Gastrocnemius medialis (tissue), 4 donors: ENCODE data around the gene CCDC106. TPM values are rescaled to one million over a fixed set of nuclear protein-coding genes. Genes with fewer than 3 reads are reported as not detected.

Source experiments
- ATAC-seq, 2 donors: fragments of 150-250 bp; one replicate each; pipeline ENCODE4 v1.9.1; 2016
- DNase-seq, 2 donors: peaks; one replicate each; pipeline ENCODE4 v3.0.0-alpha.2; 2019
- H3K27ac ChIP-seq, 4 donors: fragments of 200-600 bp; sonication (generic); 1 replicate in 1 of 4; 2 replicates in 3 of 4; pipeline ENCODE4 v1.5.1; 2016 to 2018; ENCODE audit warnings: mild to moderate bottlenecking in 2 of 4, moderate library complexity in 1 of 4
- H3K27me3 ChIP-seq, 3 donors: fragments of 200-600 bp; sonication (generic) in 2 of 3; 1 replicate in 1 of 3; 2 replicates in 2 of 3; pipeline versions ENCODE4 v1.5.1 to v1.6.0; 2016 to 2019; ENCODE audit warnings: mild to moderate bottlenecking in 1 of 3, moderate library complexity in 1 of 3
- H3K36me3 ChIP-seq, 2 donors: fragments of 200-600 bp; sonication (generic) in 1 of 2; one replicate each; pipeline ENCODE4 v1.5.1; 2017 to 2018
- H3K4me1 ChIP-seq, 2 donors: fragments of 200-600 bp; sonication (generic) in 1 of 2; one replicate each; pipeline ENCODE4 v1.5.1; 2016 to 2017; ENCODE audit warnings: mild to moderate bottlenecking in 2 of 2
- H3K4me3 ChIP-seq, 4 donors: fragments of 200-600 bp; sonication (generic) in 3 of 4; 1 replicate in 1 of 4; 2 replicates in 3 of 4; pipeline ENCODE4 v1.5.1; 2016 to 2019; ENCODE audit warnings: mild to moderate bottlenecking in 2 of 4
- H3K9me3 ChIP-seq, 3 donors: fragments of 200-600 bp; sonication (generic) in 2 of 3; 1 replicate in 1 of 3; 2 replicates in 2 of 3; pipeline ENCODE4 v1.5.1; 2016 to 2019
- CTCF ChIP-seq, 5 experiments: fragments of 450-650 bp in 3 of 5; fragments of 200-600 bp in 2 of 5; sonication (generic) in 2 of 5; IDR thresholded peaks in 4 of 5; conservative IDR thresholded peaks in 1 of 5; 1 replicate in 4 of 5; 2 replicates in 1 of 5; pipeline ENCODE4 v1.5.1; 2016 to 2019; ENCODE audit warnings: antibody characterized with exemption in 5 of 5, mild to moderate bottlenecking in 3 of 5, moderate library complexity in 3 of 5
- POLR2A ChIP-seq, 2 donors: fragments of 450-650 bp; IDR thresholded peaks; one replicate each; pipeline ENCODE4 v1.6.1; 2017; ENCODE audit warnings: antibody characterized with exemption in 2 of 2, mild to moderate bottlenecking in 2 of 2, moderate library complexity in 2 of 2
- in situ Hi-C, 4 donors: fragments of 200-750 bp; cut with MboI; loops; one replicate each; pipeline versions ENCODE4 v1.15.0 to v1.8.0; 2017; ENCODE audit warnings: low sequenced_read_pairs in 4 of 4
- intact Hi-C: fragments of 100-400 bp; cut with DNase I; formaldehyde crosslinking; loops from one replicate; pipeline ENCODE4 v1.15.1; 2023; ENCODE audit warnings: low total_unique reads
- total RNA-seq, 4 donors: library from RNA; depleted of rRNA; stranded (reverse); fragments of >200 nt; gene quantifications; one replicate each; pipeline versions ENCODE4 v1.1.0 to v1.2.3, GENCODE V29; 2016

Gene CCDC106
- total RNA-seq, 4 donors from 2014 or later: 6.3 to 21.2 (median 12.6) TPM

DNA sequence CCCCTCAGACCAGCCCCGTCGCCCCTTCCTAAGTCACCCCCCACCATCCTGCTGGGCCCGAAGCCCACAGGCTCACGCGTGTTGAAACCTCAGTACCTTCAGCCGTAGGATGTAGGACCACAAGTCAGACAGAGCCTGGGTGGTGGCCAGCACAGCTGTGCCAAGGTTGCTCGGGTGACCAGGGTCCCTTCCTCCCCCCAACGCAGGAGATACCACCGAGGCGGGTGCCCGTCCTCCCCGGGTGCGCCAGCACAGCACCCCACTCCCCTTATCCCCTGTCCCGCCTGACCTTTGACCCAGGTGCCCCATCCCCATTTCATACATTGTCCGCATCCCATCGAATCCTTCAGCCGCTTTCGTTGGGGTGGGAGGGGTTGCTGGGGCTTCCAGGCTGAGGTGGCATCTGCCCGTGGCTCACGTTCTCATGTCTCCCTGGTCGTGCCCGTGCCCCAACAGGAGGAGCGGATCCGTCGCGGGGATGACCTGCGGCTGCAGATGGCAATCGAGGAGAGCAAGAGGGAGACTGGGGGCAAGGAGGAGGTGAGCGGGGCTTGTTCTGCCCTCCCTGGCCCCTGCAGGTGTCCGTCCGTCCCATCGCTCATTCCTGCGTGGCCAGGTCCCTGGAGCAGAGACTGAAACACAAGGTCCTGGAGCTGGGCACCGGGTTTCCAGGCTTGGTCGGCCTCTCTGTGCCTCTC lies 41.5 kb downstream of the CCDC106 start:
- no peaks in the 10 kb centered on the region for H3K4me1 ChIP-seq
- H3K4me3 ChIP-seq: no peak overlapping the region
- no peaks in the 10 kb centered on the region for H3K9me3 ChIP-seq
- peaks cover 3 to 78% of the 10 kb centered on the region in 2 donors for H3K36me3 ChIP-seq
- intact Hi-C loops: no loop called here
- no peak for ATAC-seq
- H3K27ac ChIP-seq: no peak overlapping the region
- DNase-seq: no peak
- in situ Hi-C loops: no loop called here
- no peaks in the 10 kb centered on the region for H3K27me3 ChIP-seq
- TF ChIP-seq POLR2A (IDR thresholded peaks at IDR 0.05) (no peak), CTCF (IDR thresholded peaks at IDR 0.05 in 4 of 5, conservative IDR thresholded peaks at IDR 0.05 in 1 of 5) (no peak)

DNA sequence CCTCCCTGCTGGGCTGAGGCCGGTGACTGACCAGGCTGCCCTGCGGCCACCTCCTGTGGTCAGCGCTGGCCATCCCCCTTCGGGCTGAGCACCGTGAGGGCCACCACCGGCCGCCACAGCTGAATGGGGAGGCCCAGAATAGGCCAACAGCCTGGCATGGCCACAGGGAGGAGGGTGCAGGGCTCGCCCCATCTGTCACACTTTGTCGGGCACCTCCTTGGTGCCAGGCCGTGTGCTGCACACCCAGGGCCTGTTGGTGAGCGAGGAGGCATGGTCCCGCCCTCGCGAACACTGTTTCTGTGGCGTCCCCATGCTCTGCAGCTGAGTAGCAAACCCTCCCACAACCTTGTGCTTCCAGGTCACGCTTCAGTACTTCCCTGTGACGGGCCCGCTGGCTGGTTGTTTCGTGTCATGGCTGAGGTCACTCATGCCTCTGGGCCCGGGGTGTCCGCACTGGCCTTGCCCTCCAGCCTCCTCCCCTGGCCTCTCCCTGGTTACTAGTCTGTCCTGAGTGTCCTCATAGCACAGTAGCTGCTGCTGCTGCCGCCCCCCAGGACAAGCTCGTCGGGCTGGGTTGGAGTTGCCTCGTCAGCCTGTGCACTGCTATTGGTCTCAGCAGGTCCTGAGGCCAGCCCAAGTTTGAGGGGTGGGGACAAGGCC lies 42.2 kb downstream of the CCDC106 start:
- Histone ChIP-seq H3K4me1 (no peaks in the 10 kb centered on the region), H3K36me3 (peaks cover 3 to 81% of the 10 kb centered on the region in 2 donors), H3K9me3 (no peaks in the 10 kb centered on the region), H3K4me3 (no peak overlapping the region), H3K27me3 (no peaks in the 10 kb centered on the region), H3K27ac (no peak overlapping the region)
- no peak for DNase-seq
- ATAC-seq: no peak
- in situ Hi-C loops: no loop called here
- TF ChIP-seq CTCF (IDR thresholded peaks at IDR 0.05 in 4 of 5, conservative IDR thresholded peaks at IDR 0.05 in 1 of 5): no peak
- no peak for TF ChIP-seq POLR2A (IDR thresholded peaks at IDR 0.05)
- intact Hi-C loops: no loop called here

DNA sequence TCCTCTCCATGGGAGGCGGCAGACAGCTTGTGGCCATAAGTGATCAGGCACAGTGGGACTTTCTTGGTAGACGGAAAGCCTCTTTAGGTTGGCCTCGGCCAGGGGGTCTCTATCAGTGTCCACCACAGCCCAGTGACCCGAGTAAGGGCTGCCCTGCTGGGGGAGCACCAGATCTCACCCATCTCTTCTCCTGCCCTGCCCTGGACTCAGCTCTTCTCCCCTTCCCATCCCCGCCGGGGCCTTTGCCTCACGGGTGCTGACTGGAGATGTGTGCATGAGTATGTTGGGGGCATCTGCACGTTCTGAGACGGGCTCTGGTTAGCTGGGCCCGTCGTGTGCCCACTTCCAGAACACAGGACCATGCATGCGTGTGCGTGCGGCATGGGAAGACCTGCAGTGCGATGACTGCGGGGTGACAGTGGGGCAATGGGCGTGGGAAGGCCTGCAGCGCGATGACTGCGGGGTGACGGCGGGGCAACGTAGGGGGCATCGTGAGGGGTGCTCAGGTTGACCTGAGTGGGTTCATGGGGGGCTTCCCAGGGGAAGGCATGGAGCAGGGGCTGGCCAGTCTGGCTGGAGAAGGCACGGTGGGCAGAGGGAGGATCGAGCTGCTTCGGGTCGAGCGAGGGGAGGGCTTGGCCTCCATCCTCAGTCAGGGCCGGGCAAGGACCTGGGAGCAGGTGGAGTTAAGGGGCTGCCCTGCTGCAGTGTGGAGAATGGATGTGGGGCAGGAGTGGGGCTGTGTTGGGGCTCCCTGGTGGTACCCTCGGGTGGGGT lies 42.9 kb downstream of the CCDC106 start:
- Histone ChIP-seq H3K36me3 (peaks cover 3 to 81% of the 10 kb centered on the region in 2 donors), H3K4me1 (no peaks in the 10 kb centered on the region), H3K4me3 (no peak overlapping the region), H3K27me3 (no peaks in the 10 kb centered on the region), H3K27ac (no peak overlapping the region), H3K9me3 (no peaks in the 10 kb centered on the region)
- ATAC-seq (no peak), DNase-seq (no peak)
- in situ Hi-C loops: no loop called here
- TF ChIP-seq POLR2A (IDR thresholded peaks at IDR 0.05) (no peak), CTCF (IDR thresholded peaks at IDR 0.05 in 4 of 5, conservative IDR thresholded peaks at IDR 0.05 in 1 of 5) (no peak)
- intact Hi-C loops: no loop called here

DNA sequence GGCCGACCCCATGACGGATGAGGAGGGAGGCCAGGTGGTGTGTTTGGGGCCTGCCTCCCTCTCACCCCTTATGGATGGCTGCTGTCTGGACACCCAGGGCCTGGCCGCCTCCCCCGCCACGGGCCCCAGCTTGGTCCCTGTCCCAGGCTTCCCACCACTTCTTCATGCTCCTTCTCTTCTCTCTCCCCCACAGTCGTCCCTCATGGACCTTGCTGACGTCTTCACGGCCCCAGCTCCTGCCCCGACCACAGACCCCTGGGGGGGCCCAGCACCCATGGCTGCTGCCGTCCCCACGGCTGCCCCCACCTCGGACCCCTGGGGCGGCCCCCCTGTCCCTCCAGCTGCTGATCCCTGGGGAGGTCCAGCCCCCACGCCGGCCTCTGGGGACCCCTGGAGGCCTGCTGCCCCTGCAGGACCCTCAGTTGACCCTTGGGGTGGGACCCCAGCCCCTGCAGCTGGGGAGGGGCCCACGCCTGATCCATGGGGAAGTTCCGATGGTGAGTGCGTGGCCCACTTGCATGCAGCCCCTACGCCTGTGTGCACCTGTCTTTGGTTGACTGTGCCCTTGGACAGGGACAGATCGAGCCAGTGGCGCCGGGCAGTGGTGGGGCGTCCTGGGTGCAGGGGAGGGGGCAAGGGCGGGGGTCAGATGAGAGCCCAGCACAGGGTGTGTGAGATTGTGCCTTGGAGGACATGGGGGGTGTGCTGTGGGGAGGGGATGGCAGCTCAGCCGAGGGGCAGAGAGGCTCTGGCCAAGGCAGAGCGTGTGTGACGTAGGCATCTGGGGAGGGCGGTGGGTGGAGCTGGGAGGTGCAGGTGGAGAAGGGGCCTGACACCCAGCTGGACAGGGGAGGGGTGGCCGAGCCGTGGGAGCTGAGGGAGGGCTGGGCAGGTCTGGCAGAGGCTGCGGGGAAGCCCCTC lies 43.8 kb downstream of the CCDC106 start:
- no peaks in the 10 kb centered on the region for H3K27me3 ChIP-seq
- no peaks in the 10 kb centered on the region for H3K4me1 ChIP-seq
- no peaks in the 10 kb centered on the region for H3K9me3 ChIP-seq
- in situ Hi-C loops: no loop called here
- H3K36me3 ChIP-seq: peaks cover 3 to 84% of the 10 kb centered on the region in 2 donors
- TF ChIP-seq POLR2A (IDR thresholded peaks at IDR 0.05): no peak
- no peak for TF ChIP-seq CTCF (IDR thresholded peaks at IDR 0.05 in 4 of 5, conservative IDR thresholded peaks at IDR 0.05 in 1 of 5)
- intact Hi-C loops: no loop called here
- DNase-seq: no peak
- no peak for ATAC-seq
- H3K4me3 ChIP-seq: no peak overlapping the region
- no peak overlapping the region for H3K27ac ChIP-seq
